HG03280 (cell line): ENCODE data around the gene OSGEP.
"Not testable (repeated sequence)": the region's sequence is repeated elsewhere in the genome, so short reads cannot be mapped to it uniquely, and the experiment has no call there.

Source experiments
- ATAC-seq: cut with Tn5 transposase; IDR thresholded peaks from one replicate; pipeline ENCODE4 v1.9.1; 2021; ENCODE audit warnings: mild to moderate bottlenecking, moderate library complexity; ENCODE audit not compliant: unreplicated experiment

OSGEP gene

DNA sequence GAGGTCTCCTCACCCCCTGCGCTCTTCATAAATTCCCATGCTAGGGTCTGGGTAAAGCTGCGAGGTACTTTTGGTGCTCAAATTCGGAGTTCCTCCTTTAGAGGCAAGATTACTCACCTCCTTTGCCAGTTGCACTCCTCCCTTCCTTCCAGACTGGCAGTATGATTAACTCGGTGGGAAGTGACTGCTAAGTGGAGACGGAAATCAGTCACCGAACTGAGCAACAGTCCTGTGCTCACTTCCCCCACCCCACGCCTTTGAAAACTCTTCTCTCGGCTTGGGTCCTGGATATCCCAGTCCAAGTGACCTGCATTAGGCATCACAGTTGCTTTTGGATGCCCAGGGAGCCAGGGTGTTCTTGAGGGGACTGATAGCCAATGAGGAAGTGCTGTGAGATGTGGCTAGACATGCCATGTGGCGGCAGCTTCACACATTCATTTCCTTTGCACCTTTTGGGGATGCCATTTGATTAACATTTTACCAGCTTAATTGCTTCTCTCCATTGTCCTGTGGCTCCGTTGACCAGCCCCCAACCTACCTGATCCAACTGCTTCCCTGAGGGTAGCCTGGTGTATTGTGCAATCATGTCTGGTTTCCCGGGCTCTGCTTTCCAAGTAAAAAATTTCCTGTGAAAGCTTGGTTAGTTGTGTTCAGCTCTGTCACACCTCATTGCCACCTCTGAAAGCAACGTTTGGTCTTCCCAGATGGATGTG, 15.4 kb upstream of the OSGEP start:
- ATAC-seq: peak; percentile 31

DNA sequence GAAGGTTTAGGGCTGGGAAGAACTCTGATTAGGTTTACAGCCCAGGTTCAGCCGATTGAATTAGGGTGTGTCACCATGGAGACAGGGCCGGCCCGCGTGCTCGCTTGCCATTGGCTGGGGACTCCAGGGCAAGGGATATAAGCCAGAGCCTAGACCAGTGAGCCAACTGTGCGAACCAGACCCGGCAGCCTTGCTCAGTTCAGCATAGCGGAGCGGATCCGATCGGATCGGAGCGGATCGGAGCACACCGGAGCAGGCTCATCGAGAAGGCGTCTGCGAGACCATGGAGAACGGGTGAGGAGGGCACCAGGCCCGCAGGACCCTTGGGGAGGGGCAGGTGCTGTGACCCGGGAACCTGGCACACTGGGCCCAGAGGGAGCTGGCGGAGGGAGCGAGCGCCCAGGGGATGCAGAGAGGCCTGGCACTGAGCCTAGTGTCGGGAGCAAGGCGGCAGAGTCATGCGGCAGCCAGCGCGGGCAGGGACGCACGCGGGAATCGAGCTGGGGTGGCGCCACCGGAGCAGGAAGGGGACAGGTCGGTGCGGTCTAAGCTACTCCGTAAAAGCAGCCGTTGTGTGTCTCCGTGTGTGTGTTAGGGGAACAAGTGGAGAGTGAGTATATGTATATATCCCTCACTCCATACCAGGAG, 14.8 kb upstream of the OSGEP start, which contains the start of gene PNP:
Gene PNP (plus strand): TSS at position 165 of the 648 bp plus-strand sequence. CDS start 119 bp downstream, at position 284.
- ATAC-seq: peak; percentile 91

- ATAC-seq: no peak
Measured at GRCh38 chr14:20468764-20469241, 14.2 kb upstream of the OSGEP start.

- peak; percentile 91 for ATAC-seq
Measured at GRCh38 chr14:20461225-20462141, 6.9 kb upstream of the OSGEP start, which contains the start of gene PIP4P1. PIP4P1 (minus strand) TSS chr14:20461434; CDS start chr14:20461325, 109 bp downstream.

DNA sequence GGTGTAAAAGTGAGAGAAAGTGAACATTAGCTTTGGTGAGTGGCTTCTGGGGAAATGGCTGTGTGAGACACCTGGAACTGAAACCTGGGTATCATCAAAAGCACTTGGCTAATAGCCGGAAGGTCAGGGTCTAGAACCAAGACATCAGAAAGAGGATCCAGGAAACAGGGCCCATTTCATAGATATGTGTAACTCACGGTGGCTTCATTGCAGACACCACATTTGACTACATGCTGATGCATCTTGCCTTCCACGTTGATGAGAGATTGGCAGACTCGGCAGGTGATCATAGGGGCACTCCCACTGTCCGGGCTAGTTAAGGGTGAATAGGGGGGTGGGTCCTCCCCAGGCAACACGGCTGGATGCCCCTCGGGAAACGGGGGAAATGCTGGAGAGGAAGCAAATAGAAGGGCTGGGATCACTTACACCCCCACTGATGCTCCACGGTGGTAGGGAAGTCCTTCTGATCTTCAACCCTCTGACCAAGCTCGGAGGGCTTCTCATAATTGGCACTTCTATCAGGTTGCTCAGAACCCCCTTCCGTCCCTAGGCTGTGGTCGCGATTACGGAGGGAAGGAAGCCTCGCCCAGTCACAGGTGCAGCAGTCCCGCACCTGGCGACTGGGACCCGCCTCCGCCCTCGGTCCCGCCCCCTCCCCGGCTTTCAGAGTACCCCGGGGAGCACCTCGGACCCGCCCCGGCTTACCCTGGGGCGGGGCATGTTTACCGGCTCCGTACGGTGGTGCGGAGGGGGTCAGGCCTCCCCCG, 6.0 kb upstream of the OSGEP start:
- peak; percentile 8 for ATAC-seq

DNA sequence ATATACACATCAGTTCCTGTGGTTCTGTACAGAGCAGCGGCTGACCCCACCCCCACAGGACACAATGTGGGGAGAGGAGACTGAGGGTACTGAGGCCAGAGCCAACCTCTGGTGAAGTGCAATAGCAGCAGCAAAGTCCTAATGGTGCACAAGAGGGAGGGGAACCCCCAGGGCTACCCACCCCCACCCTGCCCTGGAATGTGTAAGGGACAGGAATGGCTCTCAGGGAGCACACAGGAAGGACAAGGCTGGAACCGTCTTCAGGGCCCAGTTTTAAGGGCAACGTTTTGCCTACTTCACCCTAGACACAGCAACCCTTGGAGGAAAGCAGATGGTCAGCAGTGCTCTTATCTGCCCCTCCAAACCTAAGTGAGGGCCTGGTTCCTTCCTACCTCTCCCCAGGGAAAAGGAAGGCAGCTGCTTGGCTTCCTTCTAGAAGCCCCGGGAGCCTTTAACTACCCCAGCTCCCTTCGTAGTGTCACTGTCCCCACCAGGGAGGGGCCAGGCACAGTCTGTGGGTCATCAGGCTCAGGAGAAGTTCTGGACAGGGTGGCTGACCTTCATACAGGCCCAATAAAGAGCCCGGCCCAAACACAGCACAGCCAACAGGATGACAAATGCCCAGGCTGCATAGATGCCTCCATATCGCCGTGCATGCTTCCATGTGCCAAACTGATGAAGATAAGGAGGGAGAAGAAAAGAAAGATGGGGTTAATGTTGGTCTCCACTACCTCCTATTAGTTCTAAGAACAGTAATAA, 3.6 kb upstream of the OSGEP start:
- ATAC-seq: no peak

GRCh38 chr14:20456971-20457370, 2.4 kb upstream of the OSGEP start:
- ATAC-seq: no peak

DNA sequence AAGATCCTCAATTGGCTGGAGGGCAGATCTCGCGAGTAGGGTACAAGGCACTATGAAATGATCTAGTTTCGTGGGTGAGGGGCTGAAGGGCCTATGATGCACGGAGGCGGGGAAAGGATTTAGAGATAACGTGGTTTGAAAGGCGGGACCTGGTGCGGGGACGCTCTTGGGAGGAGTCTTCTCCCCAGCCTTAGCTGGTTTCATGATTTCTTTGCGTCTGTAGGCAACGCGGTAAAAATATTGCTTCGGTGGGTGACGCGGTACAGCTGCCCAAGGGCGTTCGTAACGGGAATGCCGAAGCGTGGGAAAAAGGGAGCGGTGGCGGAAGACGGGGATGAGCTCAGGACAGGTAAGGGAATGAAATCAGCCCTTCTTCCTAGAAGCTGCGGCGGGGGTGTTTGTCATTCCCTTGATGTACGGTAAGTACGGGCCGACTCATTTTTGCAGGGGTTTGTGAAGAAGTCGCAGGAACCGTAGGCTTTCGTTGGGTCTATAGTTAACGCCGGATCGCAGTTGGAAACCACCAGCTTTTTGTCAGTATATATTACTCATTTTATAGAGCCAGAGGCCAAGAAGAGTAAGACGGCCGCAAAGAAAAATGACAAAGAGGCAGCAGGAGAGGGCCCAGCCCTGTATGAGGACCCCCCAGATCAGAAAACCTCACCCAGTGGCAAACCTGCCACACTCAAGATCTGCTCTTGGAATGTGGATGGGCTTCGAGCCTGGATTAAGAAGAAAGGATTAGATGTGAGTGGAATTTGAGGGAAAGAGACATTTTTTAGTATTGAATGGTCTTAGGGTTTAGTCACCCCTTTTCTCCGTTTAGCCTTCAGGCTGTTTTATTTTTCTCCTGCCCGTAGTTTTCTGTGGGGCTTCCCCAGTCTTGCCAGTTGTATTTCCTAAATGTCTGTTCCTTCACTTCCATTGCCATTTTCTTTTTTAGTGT, 1.0 kb upstream of the OSGEP start:
- ATAC-seq: peak; percentile 42

DNA sequence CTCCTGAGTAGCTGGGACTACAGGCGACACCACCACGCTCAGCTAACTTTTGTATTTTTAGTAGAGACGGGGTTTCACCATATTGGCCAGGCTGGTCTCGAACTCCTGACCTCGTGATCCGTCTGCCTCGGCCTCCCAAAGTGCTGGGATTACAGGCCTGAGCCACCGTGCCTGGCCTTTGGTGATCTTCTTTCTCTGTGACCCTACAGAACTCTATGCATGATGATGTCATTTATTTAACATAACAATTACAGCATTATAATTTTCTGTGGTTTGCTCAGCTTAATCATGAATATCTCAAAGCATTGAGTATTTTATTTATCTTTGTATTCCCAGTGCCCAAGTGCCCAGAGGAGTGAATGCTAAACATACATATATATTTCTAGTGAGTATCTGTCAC, 1.8 kb downstream of the OSGEP start:
- not testable (repeated sequence) for ATAC-seq

- no peak for ATAC-seq
Measured at GRCh38 chr14:20446889-20447288, 7.7 kb downstream of the OSGEP start.

DNA sequence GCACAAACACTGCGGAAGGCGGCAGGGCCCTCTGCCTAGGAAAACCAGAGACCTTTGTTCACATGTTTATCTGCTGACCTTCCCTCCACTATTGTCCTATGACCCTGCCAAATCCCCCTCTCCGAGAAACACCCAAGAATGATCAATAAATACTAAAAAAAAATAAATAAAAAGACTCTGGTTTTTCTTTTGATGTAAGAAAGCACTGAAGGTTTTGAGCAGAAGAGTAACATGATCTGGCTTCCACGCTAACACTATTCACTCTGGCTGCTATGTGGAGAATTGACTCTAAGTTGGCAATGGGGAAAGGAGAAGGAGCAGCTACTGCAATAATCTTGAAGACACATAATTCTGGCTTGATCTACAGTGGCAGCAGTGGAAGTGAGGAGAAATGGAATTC, 11.0 kb downstream of the OSGEP start:
- ATAC-seq: not testable (repeated sequence)

GRCh38 chr14:20441461-20441860, 13.2 kb downstream of the OSGEP start:
- ATAC-seq: no peak

GRCh38 chr14:20440882-20441281, 13.7 kb downstream of the OSGEP start:
- no peak for ATAC-seq

- ATAC-seq: no peak
Measured at GRCh38 chr14:20440465-20440864, 14.1 kb downstream of the OSGEP start.

DNA sequence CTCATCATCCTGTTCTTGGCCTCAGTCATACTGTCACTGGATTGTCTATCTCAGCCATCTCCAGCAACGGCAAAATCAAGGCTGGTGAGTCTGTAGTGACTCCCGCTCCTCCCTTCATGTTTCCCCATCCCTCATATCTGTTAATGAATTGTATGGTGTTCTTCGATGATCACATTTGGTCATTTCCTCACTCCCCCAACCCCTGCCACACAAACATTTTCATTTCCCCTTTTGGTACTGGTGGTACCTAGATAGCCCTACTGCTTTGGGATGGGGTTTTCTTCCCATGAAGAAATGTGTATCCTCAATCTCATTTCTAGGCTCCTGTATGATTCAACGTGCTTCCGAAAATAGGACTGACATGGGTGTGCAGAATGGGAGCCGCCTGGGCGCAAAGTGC, 15.9 kb downstream of the OSGEP start:
- ATAC-seq: no peak

DNA sequence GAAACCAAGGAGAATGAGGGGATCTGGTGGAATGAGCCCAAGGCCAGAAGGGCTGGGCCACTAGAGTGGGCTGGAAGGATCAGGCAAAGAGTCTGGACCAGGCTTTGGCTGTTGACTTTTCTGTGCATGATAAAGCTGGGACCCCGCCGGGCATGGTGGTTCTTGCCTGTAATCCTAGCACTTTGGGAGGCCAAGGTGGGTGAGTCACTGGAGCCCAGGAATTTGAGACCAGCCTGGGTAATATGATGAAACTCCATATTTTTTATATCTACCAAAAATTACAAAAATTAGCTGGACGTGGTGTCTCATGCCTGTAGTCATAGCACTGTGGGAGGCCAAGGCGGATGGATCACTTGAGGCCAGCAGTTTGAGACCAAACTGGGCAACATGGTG, 18.3 kb downstream of the OSGEP start:
- ATAC-seq: no peak

DNA sequence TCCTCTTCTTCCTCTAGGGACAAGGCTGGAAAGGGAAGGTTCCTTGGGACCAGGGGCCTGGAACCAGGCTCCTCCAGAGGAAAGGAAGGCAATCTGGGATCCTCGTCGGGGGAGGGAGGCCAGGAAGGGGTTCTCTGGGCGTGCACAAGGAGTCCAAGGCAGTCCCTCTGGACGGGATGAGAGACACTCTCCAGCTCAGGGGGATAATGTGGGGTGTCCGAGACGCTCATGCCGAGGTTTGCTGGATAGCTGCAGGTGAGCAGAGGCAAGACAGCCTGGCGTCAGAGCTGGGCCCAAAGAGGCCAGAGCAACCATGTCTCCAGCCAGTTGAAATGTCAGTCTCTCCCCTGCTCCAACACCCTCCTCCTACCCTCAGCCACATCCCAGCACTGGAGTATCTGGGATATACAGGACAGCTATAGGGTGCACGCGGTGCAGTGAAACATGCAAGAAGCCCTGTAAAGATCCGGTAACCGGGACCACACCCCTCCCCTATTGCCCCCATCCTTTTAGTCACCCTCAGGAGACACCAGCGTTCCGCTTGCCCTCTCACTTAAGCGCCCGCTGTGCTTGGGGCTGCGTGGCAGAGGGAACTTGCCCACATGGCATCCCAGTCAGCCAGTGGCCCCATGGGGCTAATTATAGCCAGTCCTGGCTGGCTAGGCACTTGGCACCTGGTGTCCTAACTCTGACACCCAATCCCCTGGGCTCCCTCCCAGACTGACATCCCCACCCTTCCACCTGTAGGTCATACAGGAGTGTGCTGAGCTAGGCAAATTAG, 18.8 kb downstream of the OSGEP start, which contains the start of gene KLHL33:
Gene KLHL33 (minus strand): TSS at position 585 of the 781 bp plus-strand sequence. CDS start 355 bp downstream, at position 230.
- ATAC-seq: no peak
